Esophagus muscularis mucosa (tissue), 4 donors: ENCODE data around the gene ABCC1. TPM values are rescaled to one million over a fixed set of nuclear protein-coding genes. Genes with fewer than 3 reads are reported as not detected.

Experiments
- DNase-seq: peaks from one replicate; pipeline ENCODE4 v3.0.0-alpha.2; 2017; ENCODE audit errors: extremely low spot score
- H3K27ac ChIP-seq, 4 donors: fragments of 200-600 bp; sonication (generic); replicated peaks in 1 of 4; 1 replicate in 3 of 4; 2 replicates in 1 of 4; pipeline ENCODE4 v1.5.1; 2016 to 2019; ENCODE audit warnings: mild to moderate bottlenecking in 1 of 4
- H3K27me3 ChIP-seq, 4 donors: fragments of 200-600 bp; sonication (generic); one replicate each; pipeline versions ENCODE4 v1.5.1 to v1.6.0; 2016 to 2019
- H3K36me3 ChIP-seq, 4 donors: fragments of 200-600 bp; sonication (generic); one replicate each; pipeline ENCODE4 v1.5.1; 2016 to 2019
- H3K4me1 ChIP-seq, 4 donors: fragments of 200-600 bp; sonication (generic); one replicate each; pipeline ENCODE4 v1.5.1; 2016 to 2019
- H3K4me3 ChIP-seq, 4 donors: fragments of 200-600 bp; sonication (generic); 1 replicate in 2 of 4; 2 replicates in 2 of 4; pipeline ENCODE4 v1.5.1; 2016 to 2019; ENCODE audit warnings: mild to moderate bottlenecking in 4 of 4, moderate library complexity in 1 of 4
- H3K9me3 ChIP-seq, 4 donors: fragments of 200-600 bp; sonication (generic); 1 replicate in 3 of 4; 2 replicates in 1 of 4; pipeline ENCODE4 v1.5.1; 2016 to 2019
- EP300 ChIP-seq: sonication (generic); formaldehyde crosslinking; IDR thresholded peaks from one replicate; pipeline ENCODE4 v1.6.1; 2017; ENCODE audit warnings: antibody characterized with exemption
- POLR2A ChIP-seq: fragments of 450-650 bp; IDR thresholded peaks from one replicate; pipeline ENCODE4 v1.6.1; 2017; ENCODE audit warnings: antibody characterized with exemption, moderate library complexity, mild to moderate bottlenecking, low read depth
- POLR2AphosphoS5 ChIP-seq, 2 donors: sonication (generic); formaldehyde crosslinking; IDR thresholded peaks; one replicate each; pipeline ENCODE4 v1.6.1; 2017; ENCODE audit warnings: antibody characterized with exemption in 2 of 2
- WGBS: methylation state at CpG from one replicate; pipeline ENCODE4 v1.1.5; 2018; 5-methylcytosine and 5-hydroxymethylcytosine counted together
- intact Hi-C: fragments of 100-400 bp; cut with DNase I; formaldehyde crosslinking; loops from one replicate; pipeline ENCODE4 v1.15.1; 2023
- total RNA-seq, 4 donors: library from RNA; depleted of rRNA; stranded (reverse); fragments of >200 nt; gene quantifications; one replicate each; pipeline versions ENCODE4 v1.1.0 to v1.2.1, GENCODE V29; 2016
- TF ChIP-seq, protein P1 (sequence below), 3 experiments: fragments of 200-600 bp in 2 of 3; fragments of 450-650 bp in 1 of 3; sonication (generic) in 2 of 3; IDR thresholded peaks; one replicate each; pipeline ENCODE4 v1.5.1; 2017 to 2019; ENCODE audit warnings: antibody characterized with exemption in 3 of 3, mild to moderate bottlenecking in 2 of 3, moderate library complexity in 1 of 3

ABCC1 gene
- total RNA-seq, 4 donors from 2014 or later, result 61.8 to 141 (median 103) TPM

DNA sequence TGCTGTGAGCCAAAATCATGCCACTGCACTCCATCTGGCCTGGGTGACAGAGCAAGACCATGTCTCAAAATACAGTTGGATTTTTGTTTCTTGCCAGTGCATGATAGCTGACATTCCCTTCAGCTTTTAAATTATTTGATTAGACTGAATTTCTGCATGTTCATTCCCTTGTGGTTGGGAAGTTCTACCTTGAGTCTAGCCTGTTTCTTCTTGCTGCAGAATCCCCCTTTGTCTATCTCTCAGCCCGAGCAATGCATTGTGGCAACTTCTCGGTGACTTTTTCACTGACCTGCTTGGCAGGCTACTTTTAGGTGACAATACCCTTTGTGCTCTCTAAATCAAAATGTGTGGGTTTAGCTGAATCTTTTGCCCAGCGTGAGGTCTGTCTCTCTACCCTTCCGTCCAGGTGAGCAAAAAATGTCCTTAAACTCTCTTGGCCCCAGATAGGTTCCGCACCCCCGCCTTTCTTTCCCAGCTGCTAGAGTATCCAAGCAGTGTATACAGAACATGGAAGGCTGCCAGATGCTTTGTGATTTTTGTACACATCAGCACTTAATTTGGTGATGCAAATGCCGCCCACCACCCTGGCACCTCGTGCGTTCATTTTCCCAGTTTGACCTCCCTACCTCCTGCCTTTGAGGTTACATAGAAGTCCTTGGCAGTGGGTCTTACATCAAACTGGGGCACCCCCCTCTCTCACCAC is 143.7 kb downstream of the ABCC1 start:
- H3K4me3 ChIP-seq, result no peak overlapping the region
- peaks cover 25 to 99% (median 93%) of the 10 kb centered on the region in 4 donors for H3K4me1 ChIP-seq
- peak overlapping the region; percentile 87 to 90 (median 88) for H3K27ac ChIP-seq
- H3K36me3 ChIP-seq, result peaks cover 19 to 59% (median 45%) of the 10 kb centered on the region in 4 donors
- H3K27me3 ChIP-seq, result no peaks in the 10 kb centered on the region
- intact Hi-C loops, result no loop called here
- 34% methylated on average over 9 of the region's 9 CpGs for WGBS
- TF ChIP-seq POLR2A, result no peak
- TF ChIP-seq, protein P1, sequence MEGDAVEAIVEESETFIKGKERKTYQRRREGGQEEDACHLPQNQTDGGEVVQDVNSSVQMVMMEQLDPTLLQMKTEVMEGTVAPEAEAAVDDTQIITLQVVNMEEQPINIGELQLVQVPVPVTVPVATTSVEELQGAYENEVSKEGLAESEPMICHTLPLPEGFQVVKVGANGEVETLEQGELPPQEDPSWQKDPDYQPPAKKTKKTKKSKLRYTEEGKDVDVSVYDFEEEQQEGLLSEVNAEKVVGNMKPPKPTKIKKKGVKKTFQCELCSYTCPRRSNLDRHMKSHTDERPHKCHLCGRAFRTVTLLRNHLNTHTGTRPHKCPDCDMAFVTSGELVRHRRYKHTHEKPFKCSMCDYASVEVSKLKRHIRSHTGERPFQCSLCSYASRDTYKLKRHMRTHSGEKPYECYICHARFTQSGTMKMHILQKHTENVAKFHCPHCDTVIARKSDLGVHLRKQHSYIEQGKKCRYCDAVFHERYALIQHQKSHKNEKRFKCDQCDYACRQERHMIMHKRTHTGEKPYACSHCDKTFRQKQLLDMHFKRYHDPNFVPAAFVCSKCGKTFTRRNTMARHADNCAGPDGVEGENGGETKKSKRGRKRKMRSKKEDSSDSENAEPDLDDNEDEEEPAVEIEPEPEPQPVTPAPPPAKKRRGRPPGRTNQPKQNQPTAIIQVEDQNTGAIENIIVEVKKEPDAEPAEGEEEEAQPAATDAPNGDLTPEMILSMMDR (IDR thresholded peaks at IDR 0.05), result no peak
- no peak for TF ChIP-seq EP300
- TF ChIP-seq POLR2AphosphoS5 (IDR thresholded peaks at IDR 0.05), result peak in 1 of 2 donors; percentile 18
- DNase-seq, result no peak
- H3K9me3 ChIP-seq, result no peaks in the 10 kb centered on the region

DNA sequence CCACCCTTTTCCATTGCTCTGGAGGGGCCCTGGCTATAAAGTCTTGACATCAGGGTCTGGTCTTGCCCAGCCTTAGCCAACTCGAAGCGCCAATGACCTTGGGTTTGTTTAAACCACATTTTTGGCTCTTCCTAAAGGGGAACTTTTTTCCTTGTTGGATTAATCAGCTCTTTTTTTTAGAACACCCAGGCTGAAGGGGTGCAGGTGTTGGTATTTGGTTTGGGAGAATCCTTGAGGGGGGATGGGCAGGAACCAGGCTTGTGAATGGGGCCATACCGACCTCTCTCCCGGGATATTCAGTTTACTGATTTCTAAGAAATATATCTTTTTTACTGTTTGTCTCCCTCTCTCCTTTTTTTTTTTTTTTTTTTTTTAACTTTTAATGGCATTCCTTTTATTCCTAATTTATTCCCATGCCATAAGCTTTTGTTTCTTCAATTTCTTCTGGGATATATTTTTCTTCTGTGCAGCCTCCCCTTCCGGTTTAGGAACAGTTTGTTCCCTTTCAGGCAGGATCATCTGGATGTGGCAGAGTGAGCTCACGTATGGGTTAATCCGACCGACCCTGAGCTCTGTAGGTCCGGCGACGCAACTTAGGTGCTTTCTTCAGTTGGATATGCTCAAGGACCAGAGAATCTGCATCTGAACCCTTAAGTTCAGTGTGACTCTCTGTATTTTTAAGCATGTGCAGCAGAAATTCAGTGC is 144.4 kb downstream of the ABCC1 start:
- WGBS, result 47% methylated on average over 11 of the region's 11 CpGs
- Histone ChIP-seq H3K27me3 (no peaks in the 10 kb centered on the region), H3K27ac (peak overlapping the region; percentile 87 to 90 (median 88)), H3K4me3 (no peak overlapping the region), H3K36me3 (peaks cover 21 to 62% (median 48%) of the 10 kb centered on the region in 4 donors), H3K9me3 (no peaks in the 10 kb centered on the region), H3K4me1 (peaks cover 18 to 99% (median 93%) of the 10 kb centered on the region in 4 donors)
- TF ChIP-seq EP300, result no peak
- TF ChIP-seq POLR2A, result no peak
- TF ChIP-seq POLR2AphosphoS5 (IDR thresholded peaks at IDR 0.05), result peak in 1 of 2 donors; percentile 12
- TF ChIP-seq, protein P1 (IDR thresholded peaks at IDR 0.05), result no peak
- no peak for DNase-seq
- intact Hi-C loops, result no loop called here

- 53% methylated on average over 8 of the region's 8 CpGs for WGBS
- peaks cover 18 to 100% (median 97%) of the 10 kb centered on the region in 4 donors for H3K4me1 ChIP-seq
- DNase-seq, result no peak
- no peaks in the 10 kb centered on the region for H3K27me3 ChIP-seq
- no peak overlapping the region for H3K4me3 ChIP-seq
- TF ChIP-seq, protein P1 (IDR thresholded peaks at IDR 0.05), result no peak
- TF ChIP-seq EP300, result no peak
- TF ChIP-seq POLR2AphosphoS5 (IDR thresholded peaks at IDR 0.05), result no peak
- no peak for TF ChIP-seq POLR2A
- H3K9me3 ChIP-seq, result no peaks in the 10 kb centered on the region
- intact Hi-C loops, result no loop called here
- peak overlapping the region; percentile 87 to 90 (median 88) for H3K27ac ChIP-seq
- peaks cover 11 to 54% (median 34%) of the 10 kb centered on the region in 4 donors for H3K36me3 ChIP-seq
Measured at GRCh38 chr16:16095646-16096045, 146.2 kb downstream of the ABCC1 start.

GRCh38 chr16:16096121-16096857 is 146.9 kb downstream of the ABCC1 start:
- intact Hi-C loops, result no loop called here
- peaks cover 7 to 47% (median 31%) of the 10 kb centered on the region in 4 donors for H3K36me3 ChIP-seq
- WGBS, result 36% methylated on average over 14 of the region's 14 CpGs
- TF ChIP-seq POLR2A (no peak), POLR2AphosphoS5 (IDR thresholded peaks at IDR 0.05) (peak; percentile 80 to 86), EP300 (peak; percentile 29)
- TF ChIP-seq, protein P1 (IDR thresholded peaks at IDR 0.05), result peak; percentile 43 to 46 (median 46)
- H3K9me3 ChIP-seq, result no peaks in the 10 kb centered on the region
- peak overlapping the region; percentile 87 to 90 (median 88) for H3K27ac ChIP-seq
- H3K27me3 ChIP-seq, result no peaks in the 10 kb centered on the region
- H3K4me1 ChIP-seq, result peaks cover 18 to 100% (median 97%) of the 10 kb centered on the region in 4 donors
- no peak for DNase-seq
- no peak overlapping the region for H3K4me3 ChIP-seq
